Activated CD4-positive, alpha-beta T cell treated with anti-CD3 and anti-CD28 coated beads, Interleukin-10, Interleukin-2, amounts not matched to agents 100 ng/mL and 50 ng/mL, durations not matched to agents 16 hours and 8 hours (primary cell): ENCODE results near the gene DNAJC11.
A peak's percentile ranks its signal among the peaks of the same experiment; 100 is the strongest.
"Not testable (repeated sequence)": the region's sequence is repeated elsewhere in the genome, so short reads cannot be mapped to it uniquely, and the experiment has no call there.

Experiments
- DNase-seq: peaks from one replicate; pipeline ENCODE4 v3.0.0-alpha.2; 2020

DNAJC11 gene

DNA sequence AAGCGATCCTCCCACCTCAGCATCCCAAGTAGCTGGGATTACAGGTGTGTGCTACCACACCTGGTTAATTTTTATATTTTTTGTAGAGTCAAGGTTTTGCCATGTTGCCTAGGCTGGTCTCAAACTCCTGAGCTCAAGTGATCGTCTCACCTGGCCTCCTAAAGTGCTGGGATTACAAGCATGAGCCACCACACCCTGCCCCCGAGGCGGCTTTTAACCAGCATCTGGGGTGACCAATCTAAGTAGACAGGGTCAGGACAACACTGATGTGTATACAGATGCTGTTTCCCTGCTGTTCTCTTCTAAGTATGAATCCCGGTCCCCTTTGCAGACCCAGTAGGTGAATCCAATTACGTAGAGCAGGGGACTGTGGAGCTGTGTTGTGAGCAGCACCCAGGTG lies 53.1 kb downstream of the DNAJC11 start:
- no peak for DNase-seq

DNA sequence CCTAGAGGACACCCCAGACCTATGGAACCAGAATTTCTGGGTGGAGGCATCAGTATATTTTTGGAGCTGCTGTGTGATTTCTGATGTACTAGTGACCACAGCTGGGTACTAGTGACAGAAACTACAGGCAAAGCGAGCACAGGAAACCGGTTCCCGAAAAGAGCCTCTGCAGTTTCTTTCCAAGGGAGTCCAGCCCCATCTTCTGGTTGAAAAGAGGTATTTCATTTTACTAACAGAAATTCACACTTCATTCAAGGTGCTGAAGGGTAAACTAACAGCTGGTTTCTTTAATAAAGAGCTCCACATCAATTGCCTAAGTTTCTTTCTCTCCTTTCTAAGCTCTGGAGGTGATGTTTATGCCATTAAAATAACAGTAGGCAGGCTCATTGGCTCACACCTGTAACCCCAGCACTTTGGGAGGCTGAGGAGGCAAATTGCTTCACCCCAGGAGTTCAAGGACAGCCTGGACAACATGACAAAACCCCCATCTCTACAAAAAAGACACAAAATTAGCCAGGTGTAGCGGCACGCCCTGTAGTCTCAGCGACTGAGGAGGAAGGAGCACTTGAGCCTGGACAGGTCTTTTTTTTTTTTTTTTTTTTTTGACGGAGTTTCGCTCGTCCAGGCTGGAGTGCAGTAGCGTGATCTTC lies 55.0 kb downstream of the DNAJC11 start:
- DNase-seq: peak; percentile 49

- no peak for DNase-seq
Measured at GRCh38 chr1:6645018-6645417, 56.6 kb downstream of the DNAJC11 start.

- DNase-seq: not testable (repeated sequence)
Measured at GRCh38 chr1:6640867-6641266, 60.7 kb downstream of the DNAJC11 start.

DNA sequence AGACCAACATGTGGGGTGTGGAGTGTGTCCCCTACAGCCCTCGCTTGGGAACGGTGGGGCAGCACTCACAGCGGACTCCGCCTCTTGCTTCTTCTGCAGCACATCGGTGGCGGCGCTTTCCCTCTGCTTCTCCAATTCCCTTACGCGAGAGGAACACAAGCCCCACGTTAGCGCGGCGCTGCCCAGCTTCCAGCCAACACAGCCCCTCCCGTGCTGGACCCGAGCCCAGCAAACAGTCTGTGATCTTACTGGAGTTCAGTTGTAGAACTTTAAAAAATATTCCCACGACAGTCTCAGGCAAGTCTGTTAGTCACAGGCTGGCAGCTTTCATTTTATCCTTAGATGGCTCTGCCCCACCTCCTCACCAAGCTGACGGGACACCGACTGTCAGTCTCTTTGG lies 63.4 kb downstream of the DNAJC11 start:
- no peak for DNase-seq

DNA sequence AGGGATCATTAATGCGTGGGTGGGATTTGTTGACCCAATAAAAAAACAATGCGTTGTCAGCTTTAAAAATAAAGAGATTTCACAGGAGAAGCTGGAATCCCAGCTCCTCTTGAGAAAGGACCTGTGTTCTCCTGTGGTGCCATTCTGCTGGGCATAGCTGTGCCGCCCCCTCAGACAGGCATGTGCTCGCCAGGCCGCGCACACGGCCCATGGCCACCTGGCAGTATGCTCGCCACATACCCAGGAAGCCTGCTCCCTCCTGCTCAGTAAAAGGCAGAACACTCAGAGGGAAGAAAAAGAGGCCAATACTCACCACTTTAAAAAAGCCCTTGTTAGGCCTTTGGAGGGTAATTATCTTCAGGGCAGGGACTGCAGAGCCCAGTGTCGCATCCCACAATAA lies 63.8 kb downstream of the DNAJC11 start:
- no peak for DNase-seq

DNA sequence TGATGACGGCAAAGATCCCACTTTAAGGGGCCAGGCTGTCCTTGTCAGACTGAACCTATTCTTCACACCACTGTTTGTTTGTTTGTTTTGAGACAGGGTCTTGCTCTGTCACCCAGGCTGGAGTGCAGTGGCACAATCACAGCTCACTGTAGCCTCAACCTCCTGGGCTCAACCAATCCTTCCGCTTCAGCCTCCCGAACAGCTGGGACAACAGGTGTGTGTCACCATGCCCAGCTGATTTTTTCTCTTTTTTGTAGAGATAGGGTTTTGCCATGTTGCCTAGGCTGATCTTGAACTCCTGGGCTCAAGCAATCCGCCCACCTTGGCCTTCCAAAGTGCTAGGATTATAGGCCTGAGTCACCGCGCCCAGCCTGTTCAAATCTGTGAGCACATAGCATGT lies 64.8 kb downstream of the DNAJC11 start:
- DNase-seq: not testable (repeated sequence)

DNA sequence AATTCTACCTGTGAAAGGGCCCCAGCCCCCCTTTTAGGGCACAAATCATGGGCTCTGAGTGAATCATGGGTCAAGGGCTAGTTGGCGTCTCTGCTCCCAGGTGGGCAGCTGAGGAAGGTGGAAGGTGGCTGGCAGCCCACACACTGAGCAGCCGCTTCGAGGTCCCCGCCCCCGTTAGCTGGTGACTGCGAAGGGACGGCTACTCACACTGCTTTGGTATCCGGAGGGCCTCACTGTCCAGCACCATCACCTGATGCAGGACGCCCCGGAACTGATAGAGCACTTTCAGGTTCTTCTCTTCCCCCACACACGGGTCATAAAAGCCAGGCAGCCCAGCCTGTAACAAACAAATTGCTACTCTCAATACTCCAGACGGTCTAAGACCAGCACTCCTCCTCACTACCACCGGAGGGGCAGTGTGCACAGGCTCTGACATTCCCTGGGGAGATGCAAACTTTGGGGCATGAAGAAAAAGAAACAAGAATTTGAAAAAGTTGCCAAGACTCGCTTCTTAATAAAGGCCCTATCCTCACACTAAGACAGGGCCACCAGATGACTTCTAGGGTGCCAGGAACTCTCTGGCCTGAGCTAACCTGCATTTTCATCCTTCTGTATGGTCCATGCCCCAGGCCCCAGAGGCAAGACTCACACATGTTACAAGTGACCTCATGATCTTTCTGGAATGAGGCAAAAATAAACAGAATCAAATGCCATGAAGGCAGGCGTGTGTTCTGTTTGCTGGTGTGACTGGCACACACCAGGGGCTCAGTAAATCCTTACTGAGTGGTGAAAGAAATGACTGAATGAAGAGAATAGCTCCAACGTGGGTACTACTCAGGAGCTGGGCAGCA lies 65.5 kb downstream of the DNAJC11 start:
- no peak for DNase-seq

- DNase-seq: no peak
Measured at GRCh38 chr1:6635161-6635909, 66.3 kb downstream of the DNAJC11 start.

- DNase-seq: peak; percentile 30
Measured at GRCh38 chr1:6634371-6635052, 67.1 kb downstream of the DNAJC11 start.

DNA sequence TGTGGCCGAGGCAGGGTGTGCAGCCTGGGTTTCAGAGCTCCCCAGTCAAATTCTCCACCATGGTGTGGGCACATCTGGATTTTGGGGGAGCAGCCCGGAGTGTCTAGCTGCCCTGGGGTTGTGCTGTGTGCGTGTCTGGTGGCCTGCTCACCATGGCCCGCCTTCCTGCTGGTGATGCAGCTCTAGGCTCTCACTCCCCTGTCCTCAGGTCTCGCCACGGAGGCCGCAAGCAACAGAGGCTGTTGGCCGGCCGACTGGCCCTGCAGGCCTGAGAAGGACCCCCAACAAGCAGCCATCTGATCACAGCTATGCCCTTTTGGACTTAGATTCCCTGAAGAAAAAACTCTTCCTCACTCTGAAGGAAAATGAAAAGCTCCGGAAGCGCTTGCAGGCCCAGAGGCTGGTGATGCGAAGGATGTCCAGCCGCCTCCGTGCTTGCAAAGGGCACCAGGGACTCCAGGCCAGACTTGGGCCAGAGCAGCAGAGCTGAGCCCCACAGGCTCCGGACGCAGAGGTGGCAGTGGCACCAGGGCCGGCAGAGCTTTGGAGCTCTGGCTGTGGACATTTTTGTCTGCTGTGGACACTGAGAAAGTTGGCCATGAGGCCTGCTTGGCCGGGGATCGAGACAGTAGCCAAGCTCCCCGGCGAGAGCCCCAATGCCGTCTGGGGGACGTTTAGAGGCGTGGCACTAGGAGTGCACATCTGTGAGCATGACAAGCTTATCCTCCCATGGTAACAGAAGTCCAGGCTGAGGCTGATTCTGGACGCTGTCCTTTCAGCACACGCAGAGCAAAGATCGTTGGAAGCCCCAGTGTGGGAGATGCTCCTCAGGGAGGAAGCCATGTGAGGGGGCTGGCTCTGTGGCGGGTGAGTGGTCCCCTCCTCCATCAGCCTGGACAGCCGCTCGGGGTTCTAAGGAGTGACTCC lies 68.8 kb downstream of the DNAJC11 start:
- no peak for DNase-seq

- no peak for DNase-seq
Measured at GRCh38 chr1:6631058-6631457, 70.6 kb downstream of the DNAJC11 start.

GRCh38 chr1:6630027-6630426 lies 71.6 kb downstream of the DNAJC11 start:
- no peak for DNase-seq

DNA sequence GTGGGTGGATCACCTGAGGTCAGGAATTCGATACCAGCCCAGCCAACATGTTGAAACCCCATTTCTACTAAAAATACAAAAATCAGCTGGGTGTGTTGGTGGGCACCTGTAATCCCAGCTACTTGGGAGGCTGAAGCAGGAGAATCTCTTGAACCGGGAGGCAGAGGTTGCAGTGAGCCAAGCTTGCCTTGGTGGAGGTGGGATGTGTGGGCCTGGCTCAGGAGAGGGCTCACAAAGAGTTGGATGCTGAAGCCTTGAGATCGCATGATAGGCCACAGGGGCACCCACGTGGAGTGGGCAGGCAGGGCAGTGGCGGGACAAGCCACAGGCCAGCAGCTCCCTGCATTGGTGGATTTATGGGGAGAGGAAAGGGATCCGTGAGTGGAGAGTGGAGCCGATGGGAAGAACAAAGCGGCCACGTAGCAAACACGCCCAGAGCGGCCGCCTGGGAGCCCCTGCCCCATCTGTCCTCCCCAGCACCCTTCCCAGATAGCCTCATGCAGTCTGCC lies 72.6 kb downstream of the DNAJC11 start:
- no peak for DNase-seq

- no peak for DNase-seq
Measured at GRCh38 chr1:6627841-6628545, 73.6 kb downstream of the DNAJC11 start.

- no peak for DNase-seq
Measured at GRCh38 chr1:6627031-6627430, 74.6 kb downstream of the DNAJC11 start.

DNA sequence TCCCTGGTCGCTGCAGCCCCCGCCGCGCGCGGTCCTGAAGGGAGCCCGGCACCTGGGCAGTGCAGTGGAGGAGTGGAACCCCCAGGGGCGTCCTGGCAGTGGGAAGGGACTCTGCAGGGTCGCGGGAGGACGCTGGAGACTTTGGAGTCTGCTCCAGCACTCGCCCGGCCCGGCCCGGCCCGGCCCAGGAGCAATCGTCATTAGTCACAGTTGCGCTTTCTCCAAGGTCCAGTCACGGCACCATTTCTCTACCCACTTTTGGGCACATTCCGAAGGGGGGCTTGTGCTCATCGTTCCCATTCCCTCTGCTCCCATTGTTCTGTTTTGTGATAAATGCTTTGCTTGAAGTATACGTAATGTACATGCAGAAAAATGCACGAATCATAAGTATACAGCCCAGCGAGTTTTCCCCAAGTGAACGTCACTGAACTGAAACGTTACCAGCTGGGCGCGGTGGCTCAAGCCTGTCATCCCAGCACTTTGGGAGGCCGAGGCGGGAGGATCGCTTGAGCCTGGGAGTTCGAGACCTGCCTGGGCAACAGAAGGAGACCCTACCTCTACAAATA lies 75.9 kb downstream of the DNAJC11 start:
- peak; percentile 21 for DNase-seq

DNA sequence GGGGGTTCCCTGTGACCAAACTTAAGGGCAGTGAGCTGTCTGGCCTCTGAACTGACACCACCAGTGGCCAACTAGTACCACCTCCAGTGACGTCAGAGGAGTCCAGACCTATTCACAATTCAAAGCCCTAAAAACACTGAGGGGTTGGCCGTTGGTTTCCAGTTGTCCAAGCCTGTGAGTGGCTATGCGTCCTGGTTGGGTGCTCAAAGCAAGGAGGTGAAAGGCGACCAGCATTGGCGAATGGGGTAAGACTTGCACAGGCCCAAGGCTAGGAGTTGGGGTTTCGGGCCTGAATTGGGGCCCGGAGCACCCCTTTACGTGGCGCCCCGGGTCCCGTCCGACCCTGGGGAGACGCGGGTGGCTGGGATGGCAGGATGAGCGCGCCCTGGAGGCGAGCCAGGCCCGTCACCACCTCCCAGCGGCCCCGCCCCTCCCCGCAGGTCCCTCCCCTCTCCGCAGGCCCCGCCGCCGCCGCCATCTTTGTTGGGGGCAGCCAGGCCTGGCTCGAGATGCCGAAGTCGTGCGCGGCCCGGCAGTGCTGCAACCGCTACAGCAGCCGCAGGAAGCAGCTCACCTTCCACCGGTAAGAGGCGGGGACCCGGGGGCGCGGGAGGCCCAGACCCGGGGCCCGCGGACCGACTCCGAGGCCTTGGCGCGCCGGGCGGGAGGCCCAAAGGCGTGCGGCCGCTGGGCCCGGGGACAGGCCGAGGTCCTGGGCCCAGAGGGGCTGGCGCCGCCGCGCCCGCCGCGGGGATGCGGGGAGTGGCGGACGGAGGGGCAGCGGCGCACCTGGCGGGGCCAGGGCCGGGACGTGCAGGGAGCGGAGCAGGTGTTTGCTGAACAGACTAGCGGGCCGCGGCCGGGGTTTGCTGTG lies 76.7 kb downstream of the DNAJC11 start, which contains the start of gene THAP3:
TSS of gene THAP3 (plus strand) at position 159 of the 874 bp plus-strand sequence. CDS start at position 510, 351 bp downstream.
- peak; percentile 92 for DNase-seq

DNA sequence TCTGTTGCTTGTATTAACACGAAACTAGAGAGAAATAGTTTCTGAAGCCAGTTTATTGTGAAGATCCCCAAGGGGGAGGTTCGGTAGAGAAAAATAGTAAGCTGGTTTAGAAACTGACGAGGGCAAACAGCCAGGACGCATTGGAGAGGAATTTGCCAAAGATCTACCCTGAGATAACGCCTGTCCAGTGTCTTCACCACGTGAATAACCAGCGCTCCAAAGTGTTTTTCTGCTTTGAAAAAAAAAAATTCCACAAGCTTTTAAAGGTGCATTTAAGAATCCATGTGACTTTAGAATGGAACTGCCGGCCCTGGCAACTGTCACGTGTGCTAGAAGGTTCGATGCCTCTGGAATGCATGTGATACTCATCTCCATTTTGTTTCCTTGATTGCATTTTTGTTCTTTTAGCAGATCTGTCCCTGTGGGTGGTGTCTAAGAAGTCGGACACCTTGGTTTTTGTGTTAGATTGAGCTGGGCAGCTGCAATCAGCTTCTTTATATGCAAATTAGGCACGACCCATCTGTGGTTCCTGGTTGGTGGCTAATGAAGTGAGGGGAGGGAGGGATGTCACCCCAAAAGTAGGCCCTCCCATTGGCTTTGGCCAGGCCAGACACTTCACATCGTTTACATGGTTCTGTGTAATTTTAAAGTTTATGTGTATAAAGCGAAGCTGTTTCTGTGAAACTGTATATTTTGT lies 78.2 kb downstream of the DNAJC11 start:
- no peak for DNase-seq
